Dedifferentiated amniotic fluid mesenchymal stem cell (primary cell): ENCODE results near the gene ZNF705A.
A peak's percentile ranks its signal among the peaks of the same experiment; 100 is the strongest.
"Not testable (repeated sequence)": the region's sequence is repeated elsewhere in the genome, so short reads cannot be mapped to it uniquely, and the experiment has no call there.

ENCODE experiments used
- DNase-seq: peaks from one replicate; pipeline ENCODE4 v3.0.0-alpha.2; 2016; ENCODE audit errors: extremely low spot score

Gene ZNF705A

DNA sequence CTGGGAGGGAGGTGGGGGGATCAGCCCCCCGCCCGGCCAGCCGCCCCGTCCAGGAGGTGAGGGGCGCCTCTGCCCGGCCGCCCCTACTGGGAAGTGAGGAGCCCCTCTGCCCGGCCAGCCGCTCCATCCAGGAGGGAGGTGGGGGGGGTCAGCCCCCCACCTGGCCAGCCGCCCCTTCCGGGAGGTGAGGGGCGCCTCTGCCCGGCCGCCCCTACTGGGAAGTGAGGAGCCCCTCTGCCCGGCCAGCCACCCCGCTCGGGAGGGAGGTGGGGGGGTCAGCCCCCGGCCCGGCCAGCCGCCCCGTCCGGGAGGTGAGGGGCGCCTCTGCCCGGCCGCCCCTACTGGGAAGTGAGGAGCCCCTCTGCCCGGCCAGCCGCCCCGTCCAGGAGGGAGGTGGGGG, 27.4 kb downstream of the ZNF705A start:
- not testable (repeated sequence) for DNase-seq

DNA sequence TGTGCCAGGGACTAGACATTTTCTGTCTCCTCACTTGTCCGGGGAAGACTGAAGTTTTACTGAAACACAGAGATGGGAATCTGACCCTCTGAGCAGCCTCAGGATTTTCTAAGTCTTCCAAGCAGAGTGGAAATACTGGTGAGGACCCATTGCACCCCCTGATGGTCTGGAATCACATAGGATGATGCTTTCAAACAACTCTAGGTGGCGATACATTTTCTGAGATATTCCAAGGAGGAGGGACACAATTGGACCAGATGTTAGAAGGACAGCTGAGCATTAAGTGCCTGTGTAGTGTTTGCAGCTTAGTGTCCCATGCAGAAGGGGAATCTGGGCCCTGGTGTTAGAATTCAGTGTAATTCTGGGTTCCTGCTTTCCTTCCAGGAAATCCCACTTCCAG, 31.3 kb downstream of the ZNF705A start:
- not testable (repeated sequence) for DNase-seq

DNA sequence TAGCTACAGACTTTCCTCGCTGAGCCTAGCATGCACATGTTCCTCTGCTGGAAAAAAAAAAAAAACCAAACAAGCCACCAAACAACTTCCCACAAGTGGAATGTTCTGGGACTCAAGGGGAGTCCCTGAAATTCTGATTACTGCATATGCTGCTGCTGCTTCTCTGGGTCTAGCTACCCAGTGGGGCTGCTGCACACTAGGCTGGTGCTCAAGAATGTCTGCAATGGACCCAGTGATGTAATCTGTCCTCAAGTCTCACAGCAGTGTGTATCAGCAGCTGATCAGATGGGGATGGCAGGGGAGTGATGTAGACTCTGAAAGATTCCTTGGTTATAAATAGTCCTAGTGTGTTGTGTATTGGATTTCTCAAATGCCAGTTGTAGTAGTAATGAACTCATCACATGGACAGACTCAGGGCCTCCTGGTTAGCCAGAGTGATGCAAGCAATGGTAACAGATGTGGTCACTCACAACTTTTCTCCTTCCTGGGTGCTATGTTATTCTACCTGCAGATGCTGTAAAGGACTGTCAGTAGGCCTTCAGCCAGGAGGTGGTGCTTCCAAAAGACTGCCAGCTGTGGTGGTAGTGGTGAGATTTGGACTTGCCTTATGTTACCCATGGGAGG, 41.0 kb downstream of the ZNF705A start:
- peak; percentile 88 for DNase-seq

DNA sequence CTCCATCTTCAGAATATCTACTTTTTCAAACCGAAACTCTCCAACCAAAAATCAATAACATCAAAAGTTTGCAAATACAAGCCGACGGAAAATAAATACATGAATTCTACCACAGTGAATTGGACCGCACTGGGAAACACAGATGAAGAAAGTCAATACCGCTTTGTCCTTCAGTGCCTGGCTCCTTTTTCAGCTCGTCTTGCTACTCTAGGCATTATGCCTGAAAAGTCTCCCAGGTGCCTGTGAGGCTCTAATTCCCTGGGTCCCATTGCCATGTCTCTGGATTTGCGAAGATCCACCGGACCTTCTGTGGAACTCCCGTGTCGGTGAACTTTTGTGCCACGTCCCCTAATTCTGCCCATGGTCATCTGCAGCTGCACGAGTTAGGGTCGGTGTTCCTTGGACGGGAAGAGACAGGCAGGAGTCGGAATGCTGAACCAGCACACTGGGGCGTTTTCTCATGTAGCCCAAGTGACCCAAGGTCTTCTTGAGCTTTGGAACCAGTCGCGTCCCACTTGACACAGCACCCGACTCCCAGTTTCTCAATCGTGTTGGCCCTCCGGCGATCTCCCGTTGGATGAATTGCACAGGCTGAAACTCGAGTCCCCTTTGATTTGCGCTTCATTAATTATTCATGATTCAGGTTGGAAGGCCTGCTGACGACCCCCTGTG, 62.0 kb downstream of the ZNF705A start:
- DNase-seq: not testable (repeated sequence)

DNA sequence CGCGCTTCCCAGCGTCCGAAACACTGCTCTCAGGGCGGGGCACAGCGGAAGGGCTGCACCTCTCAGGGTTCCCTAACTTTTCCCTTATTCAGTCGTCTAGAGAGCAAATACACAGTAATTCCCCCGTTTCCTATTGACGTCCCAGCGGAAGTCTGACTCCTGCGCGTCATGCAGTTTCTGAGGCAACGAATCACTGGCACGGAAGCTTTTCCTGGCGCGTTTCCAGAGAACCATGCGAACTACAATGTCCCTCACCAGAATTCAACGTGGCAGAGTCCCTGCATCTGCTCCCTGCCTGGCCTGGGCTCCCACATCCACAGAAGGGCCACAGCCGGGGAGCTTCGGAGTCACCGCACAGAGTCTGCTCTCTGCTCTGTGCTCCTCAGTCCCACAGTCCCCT, 64.6 kb downstream of the ZNF705A start:
- DNase-seq: not testable (repeated sequence)

DNA sequence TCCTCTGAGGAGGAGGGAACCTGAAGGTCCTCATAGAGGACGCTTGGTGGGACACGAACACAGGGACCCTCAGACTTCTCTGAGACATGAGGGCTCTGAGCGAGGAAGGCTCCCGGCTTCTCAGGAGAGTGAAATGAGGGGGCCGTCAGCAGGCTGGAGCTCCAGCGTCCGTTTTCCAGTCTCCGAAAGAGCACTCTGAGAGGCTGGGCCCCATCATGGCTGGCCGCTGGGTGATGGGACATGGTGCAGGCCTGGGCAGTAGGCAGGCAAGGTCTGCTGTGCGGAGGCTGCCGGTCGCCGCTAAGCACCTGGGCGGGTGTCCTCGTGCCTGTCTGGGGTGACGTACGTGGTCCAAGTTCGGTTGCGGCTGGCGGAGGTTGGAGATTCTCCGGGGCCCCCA, 65.0 kb downstream of the ZNF705A start:
- not testable (repeated sequence) for DNase-seq

DNA sequence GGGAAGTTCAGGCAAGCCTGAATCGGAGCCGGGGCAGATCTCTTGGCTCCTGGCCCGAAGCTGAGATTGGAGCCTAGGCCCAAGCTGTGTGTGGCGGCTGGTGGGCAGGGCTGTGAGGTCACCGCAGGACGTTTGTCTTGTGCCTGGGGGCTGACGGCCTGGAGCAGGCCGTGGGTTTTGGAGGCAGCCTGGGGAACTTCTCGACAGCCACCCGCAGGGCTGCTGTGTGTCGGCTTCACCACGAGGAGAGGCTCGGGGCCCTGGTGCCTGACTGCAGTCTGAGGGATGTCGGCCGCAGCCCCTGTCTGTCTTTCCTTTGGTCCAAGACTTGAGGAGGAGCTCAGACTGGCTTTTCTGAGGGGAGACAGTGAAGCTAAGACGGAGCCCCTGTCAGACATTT, 65.5 kb downstream of the ZNF705A start:
- not testable (repeated sequence) for DNase-seq

DNA sequence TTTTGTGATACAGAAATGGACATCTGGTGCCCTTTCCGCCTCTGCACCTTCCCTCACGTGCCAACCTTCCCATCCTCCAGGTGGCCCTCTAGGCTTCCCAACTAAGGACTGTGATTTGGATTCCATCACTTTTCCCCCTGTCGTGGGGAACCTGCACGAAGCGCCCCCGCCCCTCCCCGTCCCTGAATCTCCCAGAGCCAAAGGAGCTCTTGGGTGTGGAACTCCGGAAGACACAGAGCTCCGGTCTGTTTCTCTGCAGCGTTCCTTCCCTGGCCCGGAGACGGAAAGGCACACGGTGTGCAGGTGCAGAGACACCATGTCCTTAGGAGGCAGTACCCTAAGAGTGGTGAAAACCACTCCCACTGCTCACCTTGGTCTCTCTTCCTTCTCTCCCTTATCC, 66.8 kb downstream of the ZNF705A start:
- not testable (repeated sequence) for DNase-seq

DNA sequence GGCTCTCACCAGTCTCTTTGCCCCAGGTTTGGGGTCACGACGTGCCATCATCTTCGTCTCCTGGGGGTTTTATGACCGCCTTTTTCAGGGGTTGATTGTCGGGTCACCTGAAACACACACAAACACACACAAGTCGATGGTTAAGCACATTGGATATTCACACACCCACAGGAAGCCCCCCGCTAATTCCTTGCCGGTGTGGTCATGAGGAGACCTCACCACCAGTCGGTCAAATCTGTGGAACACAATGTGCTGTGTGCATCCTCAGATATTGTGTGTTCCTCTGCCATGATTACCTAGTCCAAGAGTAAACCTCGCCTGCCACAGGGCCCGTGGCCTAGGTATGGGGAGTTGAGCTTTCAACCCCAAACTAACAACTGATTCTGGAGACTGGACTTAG, 68.0 kb downstream of the ZNF705A start:
- not testable (repeated sequence) for DNase-seq

DNA sequence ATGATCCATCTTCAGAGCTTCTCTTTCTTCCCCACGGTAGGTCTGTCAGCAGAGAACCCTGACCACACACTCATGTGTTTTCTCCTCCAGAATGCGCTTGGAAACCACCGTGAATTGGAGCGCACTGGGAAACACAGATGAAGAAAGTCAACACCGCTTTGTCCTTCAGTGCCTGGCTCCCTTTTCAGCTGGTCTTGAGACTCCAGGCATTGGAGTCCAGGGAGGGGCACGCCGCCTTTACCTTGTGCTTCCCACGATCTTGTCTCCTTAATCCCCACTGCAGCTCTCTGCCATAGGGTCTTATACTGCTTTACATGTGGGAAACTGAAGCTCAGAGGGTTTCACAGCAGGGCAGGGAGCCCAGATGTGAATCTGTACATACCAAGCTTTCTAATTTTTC, 69.5 kb downstream of the ZNF705A start:
- DNase-seq: no peak

DNA sequence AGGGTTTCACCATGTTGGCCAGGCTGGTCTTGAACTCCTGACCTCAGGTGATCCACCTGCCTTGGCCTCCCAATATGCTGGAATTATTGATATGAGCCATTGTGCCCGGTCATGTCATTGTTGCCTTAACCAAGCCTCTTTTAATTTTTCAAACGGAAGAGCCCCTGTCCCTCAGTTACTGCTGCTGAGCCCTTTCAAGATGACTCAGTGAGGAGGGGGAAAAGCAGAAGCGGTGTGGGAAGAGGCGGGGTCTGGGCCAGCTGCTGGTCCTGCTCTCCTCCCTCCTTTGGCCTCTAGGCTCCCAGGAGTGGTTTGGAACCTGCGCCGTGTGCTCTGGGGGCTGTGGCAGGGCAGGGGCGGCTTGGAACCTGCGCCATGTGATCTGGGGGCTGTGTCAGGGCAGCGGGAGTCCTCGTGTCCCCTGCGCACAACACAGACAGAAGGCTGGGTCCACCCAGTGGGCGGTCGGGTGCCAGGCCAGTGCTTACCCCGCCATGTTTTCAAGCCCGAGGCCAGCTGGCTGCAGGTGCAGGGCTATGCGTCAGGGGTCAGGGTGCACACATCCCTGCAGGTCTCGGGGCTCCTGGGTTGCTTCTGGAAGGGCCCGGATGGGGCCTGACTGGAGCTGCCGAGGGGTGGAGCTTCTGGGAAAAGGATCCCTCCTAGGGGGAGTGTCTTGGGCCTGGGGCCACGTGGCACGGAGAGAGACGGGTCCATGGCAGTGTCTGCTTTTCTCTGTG, 70.3 kb downstream of the ZNF705A start, which contains the start of gene FAM90A1:
TSS of gene FAM90A1 (minus strand) at position 627 of the 740 bp plus-strand sequence. CDS start 2,786 bp downstream, outside the sequence.
- DNase-seq: not testable (repeated sequence)

DNA sequence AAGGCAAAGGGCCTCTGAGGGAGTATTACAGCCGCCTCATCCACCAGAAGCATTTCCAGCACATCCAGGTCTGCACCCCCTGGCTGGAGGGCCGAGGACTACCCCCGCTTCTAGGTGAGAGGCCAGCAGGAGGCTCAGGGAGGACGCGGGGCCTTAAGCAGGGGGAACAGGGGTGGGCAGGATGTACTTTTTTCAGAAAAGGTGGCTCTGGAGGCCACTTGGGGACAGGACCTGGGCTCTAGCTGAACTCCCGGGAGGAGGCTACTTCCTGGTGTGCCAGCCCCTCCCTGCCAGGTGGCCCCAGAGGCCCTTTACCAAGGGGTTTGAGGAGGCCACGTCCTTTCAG, 70.9 kb downstream of the ZNF705A start:
- not testable (repeated sequence) for DNase-seq

DNA sequence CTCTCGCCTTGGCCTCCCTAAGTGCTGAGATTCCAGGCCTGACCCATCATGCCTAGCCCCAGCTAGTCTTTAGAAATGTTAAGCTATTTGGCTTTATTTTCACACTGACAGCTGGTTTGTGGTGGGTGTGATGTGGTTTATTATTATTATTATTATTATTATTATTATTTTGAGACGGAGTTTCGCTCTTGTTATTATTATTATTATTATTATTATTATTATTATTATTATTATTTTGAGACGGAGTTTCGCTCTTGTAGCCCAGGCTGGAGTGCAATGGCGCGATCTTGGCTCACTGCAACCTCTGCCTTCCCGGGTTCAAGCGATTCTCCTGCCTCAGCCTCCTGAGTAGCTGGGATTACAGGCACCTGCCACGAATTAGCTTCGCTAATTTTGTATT, 71.8 kb downstream of the ZNF705A start:
- DNase-seq: not testable (repeated sequence)

DNA sequence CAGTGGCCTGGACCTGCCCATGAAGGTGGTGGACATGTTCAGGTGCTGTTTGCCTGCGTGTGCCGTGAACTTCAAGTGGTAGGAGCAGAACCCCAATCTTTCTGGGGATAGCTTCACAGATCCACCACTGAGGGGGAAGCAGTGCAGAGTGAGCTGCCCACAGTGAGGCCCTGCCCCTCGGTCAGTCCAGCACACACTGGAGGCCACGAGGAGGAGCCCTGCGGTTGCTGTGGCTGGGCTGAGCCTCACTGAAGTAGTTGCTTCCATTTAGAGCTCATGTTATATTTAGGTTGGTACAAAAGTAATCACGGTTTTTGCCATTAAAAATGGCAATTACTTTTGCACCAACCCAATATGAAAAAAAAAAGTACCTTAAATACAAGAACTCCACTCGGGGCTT, 72.7 kb downstream of the ZNF705A start:
- DNase-seq: not testable (repeated sequence)
